Fibroblast of mammary gland (primary cell): ENCODE data around the gene ITFG1.
"Not testable (repeated sequence)": the region's sequence is repeated elsewhere in the genome, so short reads cannot be mapped to it uniquely, and the experiment has no call there.

ENCODE experiments used
- DNase-seq: peaks from one replicate; pipeline ENCODE4 v3.0.0-alpha.2; 2010; ENCODE audit warnings: low read depth
- H3K4me3 ChIP-seq: 2 replicates; pipeline ENCODE4 v1.5.1; 2011; ENCODE audit warnings: low read depth, mild to moderate bottlenecking, low read length, moderate library complexity; ENCODE audit not compliant: control insufficient read depth
- CTCF ChIP-seq: conservative IDR thresholded peaks from 2 replicates; pipeline ENCODE4 v1.5.1; 2011; ENCODE audit warnings: low read depth, low read length, inconsistent platforms; ENCODE audit not compliant: control insufficient read depth, insufficient read depth

Gene ITFG1

GRCh38 chr16:47448830-47449575, 11.9 kb downstream of the ITFG1 start:
- no peak for TF ChIP-seq CTCF
- no peak for DNase-seq
- no peak overlapping the region for H3K4me3 ChIP-seq

- TF ChIP-seq CTCF = no peak
- no peak for DNase-seq
- no peak overlapping the region for H3K4me3 ChIP-seq
Observed at GRCh38 chr16:47446431-47446830, 14.4 kb downstream of the ITFG1 start.

- DNase-seq, H3K4me3 ChIP-seq: not testable (repeated sequence)
Observed at GRCh38 chr16:47442884-47443283, 18.0 kb downstream of the ITFG1 start.

GRCh38 chr16:47440066-47440465, 20.8 kb downstream of the ITFG1 start:
- DNase-seq, H3K4me3 ChIP-seq: not testable (repeated sequence)

- H3K4me3 ChIP-seq, DNase-seq: not testable (repeated sequence)
Observed at GRCh38 chr16:47434274-47434673, 26.6 kb downstream of the ITFG1 start.

GRCh38 chr16:47431960-47432359, 28.9 kb downstream of the ITFG1 start:
- TF ChIP-seq CTCF = no peak
- no peak for DNase-seq
- H3K4me3 ChIP-seq = no peak overlapping the region

GRCh38 chr16:47426806-47427205, 34.1 kb downstream of the ITFG1 start:
- H3K4me3 ChIP-seq = no peak overlapping the region
- no peak for DNase-seq
- no peak for TF ChIP-seq CTCF

GRCh38 chr16:47424846-47425245, 36.0 kb downstream of the ITFG1 start:
- H3K4me3 ChIP-seq = no peak overlapping the region
- no peak for DNase-seq
- TF ChIP-seq CTCF = no peak
